ENCODE data around the gene MPO.

The MPO gene

GRCh38 chr17:58306131-58306951 lies 25.6 kb upstream of the MPO start:
- no peak for FAIRE-seq

- FAIRE-seq = no peak
These were observed 24.9 kb upstream of the MPO start for GRCh38 chr17:58305626-58306025.

GRCh38 chr17:58304750-58305486 lies 24.2 kb upstream of the MPO start:
- no peak for FAIRE-seq

GRCh38 chr17:58303971-58304749 lies 23.4 kb upstream of the MPO start:
- no peak for FAIRE-seq

- FAIRE-seq = no peak
These were observed 22.3 kb upstream of the MPO start for GRCh38 chr17:58302919-58303585.

- FAIRE-seq = no peak
These were observed 21.6 kb upstream of the MPO start for GRCh38 chr17:58302171-58302918.

- no peak for FAIRE-seq
These were observed 20.9 kb upstream of the MPO start for GRCh38 chr17:58301504-58302150.

- no peak for FAIRE-seq
These were observed 19.6 kb upstream of the MPO start for GRCh38 chr17:58300336-58300735.

GRCh38 chr17:58294034-58294433 lies 13.3 kb upstream of the MPO start:
- no peak for FAIRE-seq

GRCh38 chr17:58291246-58291645 lies 10.5 kb upstream of the MPO start:
- no peak for FAIRE-seq

- FAIRE-seq = no peak
These were observed 9.1 kb upstream of the MPO start for GRCh38 chr17:58289869-58290268.

GRCh38 chr17:58285422-58285810 lies 4.7 kb upstream of the MPO start:
- FAIRE-seq = no peak

- FAIRE-seq = no peak
These were observed 4.1 kb upstream of the MPO start for GRCh38 chr17:58284613-58285421.

GRCh38 chr17:58283674-58284612 lies 3.2 kb upstream of the MPO start:
- FAIRE-seq = no peak

GRCh38 chr17:58282442-58282841 lies 1.7 kb upstream of the MPO start:
- no peak for FAIRE-seq

- no peak for FAIRE-seq
These were observed 826 bp upstream of the MPO start for GRCh38 chr17:58281511-58282011.

- no peak for FAIRE-seq
These were observed 827 bp downstream of the MPO start for GRCh38 chr17:58279736-58280479.

GRCh38 chr17:58279016-58279711 lies 1.6 kb downstream of the MPO start:
- no peak for FAIRE-seq

Data from G401.6 (cell line).